GM21367 (cell line): ENCODE data around the gene FOCAD.

Source experiments
- ATAC-seq: cut with Tn5 transposase; IDR thresholded peaks from one replicate; pipeline ENCODE4 v1.9.1; 2021; ENCODE audit not compliant: unreplicated experiment

The FOCAD gene

GRCh38 chr9:20729523-20729922, 45.5 kb downstream of the FOCAD start:
- no peak for ATAC-seq

DNA sequence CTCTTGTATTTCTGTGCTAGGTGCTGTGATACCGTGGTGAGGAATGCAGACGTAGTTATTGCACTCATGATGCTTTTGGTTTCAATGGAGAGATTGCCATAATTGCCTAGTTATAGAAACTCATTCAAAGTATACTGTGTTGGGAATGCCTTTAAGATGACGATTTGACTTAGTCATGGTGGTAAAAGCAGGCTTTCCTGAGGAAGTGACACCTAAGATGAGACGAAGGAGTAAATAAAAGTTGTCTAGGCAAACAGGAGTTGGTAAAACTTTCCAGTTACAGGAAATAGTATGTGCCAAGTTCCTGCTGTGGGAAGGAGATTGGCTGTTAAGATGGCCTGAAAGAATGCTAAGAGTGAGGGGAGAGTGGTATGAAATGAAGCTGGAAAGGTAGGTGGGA, 48.1 kb downstream of the FOCAD start:
- ATAC-seq, result no peak

DNA sequence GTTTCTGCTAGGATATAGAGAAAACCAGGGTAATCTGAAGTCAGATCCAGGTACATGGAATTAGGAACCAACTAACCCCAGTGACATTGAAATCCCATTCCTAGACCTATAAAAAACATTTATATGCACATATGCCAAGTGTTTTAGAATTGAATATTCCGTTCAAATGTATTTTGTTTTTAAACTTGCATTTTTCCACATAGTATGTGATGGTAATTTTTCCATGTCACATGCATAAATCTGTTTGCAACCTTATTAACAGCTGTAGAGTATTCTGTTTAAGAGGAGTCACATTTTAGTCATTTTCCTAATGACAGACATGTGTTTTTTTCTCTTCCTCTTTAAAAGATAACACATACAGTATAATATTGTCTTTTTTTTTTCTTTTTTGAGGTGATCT, 50.2 kb downstream of the FOCAD start:
- no peak for ATAC-seq

GRCh38 chr9:20740304-20740703, 56.2 kb downstream of the FOCAD start:
- no peak for ATAC-seq

GRCh38 chr9:20740929-20741582, 57.0 kb downstream of the FOCAD start:
- ATAC-seq, result no peak

- ATAC-seq, result no peak
Observed at GRCh38 chr9:20742833-20743232, 58.8 kb downstream of the FOCAD start.

DNA sequence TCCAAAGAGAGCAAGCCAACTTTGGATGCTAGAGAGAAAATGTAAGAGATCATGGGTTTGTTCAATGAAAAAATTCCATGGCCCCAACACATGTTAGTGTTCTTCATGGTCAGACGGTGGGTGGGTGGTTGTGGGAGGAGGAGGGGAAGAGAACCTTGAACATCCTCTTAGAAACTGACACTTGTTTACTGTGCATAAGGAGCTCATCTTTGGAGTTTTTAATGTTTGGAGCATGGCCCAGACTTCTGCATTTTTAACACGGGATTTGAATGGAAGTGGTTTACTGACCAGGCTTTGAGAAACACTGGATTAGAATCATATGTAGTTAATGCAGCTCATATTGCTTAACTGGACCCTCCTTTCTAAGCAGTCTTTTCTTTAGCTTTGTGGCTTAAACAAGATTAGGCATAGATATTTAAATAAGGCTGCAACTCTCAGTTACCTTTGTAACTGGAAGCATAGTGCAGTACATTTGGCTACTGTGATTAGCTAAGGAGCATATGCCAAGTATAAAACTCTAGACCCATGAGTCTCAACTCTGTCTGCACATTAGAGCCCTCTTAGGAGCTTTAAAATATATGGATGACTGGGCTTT, 60.1 kb downstream of the FOCAD start:
- no peak for ATAC-seq

- no peak for ATAC-seq
Observed at GRCh38 chr9:20746967-20747366, 62.9 kb downstream of the FOCAD start.

GRCh38 chr9:20749496-20750198, 65.6 kb downstream of the FOCAD start:
- ATAC-seq, result no peak

- no peak for ATAC-seq
Observed at GRCh38 chr9:20753761-20754160, 69.7 kb downstream of the FOCAD start.

DNA sequence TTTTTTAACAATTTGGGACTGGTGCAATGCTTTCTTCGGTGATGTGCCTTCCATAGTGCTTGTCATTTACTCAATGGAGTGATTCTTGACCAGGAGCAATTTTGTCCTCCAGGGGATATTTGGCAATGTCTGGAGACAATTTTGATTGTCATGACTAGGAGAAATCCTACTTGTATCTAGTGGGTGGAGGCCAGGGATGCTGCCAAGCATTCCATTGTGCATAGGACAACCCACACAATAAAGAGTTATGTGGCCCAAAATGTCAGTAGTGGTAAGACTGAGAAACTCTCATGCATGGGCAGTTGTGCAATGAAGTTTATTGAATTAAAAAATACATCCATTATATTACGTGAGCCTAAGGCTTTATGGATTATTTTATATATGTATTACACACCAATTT, 70.5 kb downstream of the FOCAD start:
- ATAC-seq, result no peak

DNA sequence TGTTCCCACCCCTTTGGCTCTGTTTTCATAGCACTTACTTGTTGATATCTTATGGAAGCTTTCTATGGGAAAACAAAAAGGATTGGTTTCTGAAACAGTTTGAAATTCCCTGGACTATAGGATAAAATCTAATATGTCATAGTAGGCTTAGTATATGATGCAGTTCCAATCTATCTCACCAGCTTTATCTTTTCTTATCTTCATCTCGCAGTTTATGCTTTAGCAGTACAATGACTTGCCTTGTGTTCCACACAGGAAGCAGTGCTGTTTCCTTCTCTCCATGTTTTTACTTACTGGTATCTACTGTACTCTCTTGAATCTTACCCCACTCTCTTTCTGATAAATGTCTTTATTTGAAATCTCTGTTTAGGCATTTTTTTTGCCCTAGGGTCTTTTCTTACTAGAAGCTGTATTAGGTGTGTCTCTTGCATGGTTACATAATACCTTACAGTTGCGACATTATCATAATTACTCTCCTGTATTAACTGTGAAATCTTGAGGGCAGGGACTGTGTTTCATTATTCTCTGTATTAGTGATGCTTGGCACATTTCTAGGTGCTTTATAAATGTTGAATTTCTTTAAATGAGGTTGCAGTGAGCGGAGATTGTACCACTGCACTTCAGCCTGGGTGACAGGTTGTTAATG, 76.3 kb downstream of the FOCAD start:
- ATAC-seq, result no peak

GRCh38 chr9:20770947-20771346, 86.9 kb downstream of the FOCAD start:
- no peak for ATAC-seq

GRCh38 chr9:20771729-20772128, 87.7 kb downstream of the FOCAD start:
- ATAC-seq, result no peak

DNA sequence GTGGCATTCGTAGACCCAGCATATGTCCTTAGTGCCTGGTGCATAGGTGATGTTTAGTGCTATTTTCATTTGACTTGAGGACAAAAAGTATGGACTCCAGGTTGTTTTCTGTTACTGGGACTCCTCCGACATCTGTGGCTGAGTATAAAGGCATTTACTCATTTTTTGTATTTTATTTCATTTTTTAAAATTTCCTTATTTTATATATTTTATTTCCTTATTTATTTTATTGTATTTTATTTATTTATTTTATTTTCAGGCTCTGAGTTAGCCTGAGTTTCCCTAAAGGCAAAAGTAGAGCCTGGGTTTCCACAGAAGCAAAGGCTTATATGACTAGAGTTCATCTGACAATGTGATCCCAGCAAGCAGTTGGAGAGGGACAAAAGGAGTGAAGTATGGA, 91.6 kb downstream of the FOCAD start:
- no peak for ATAC-seq

DNA sequence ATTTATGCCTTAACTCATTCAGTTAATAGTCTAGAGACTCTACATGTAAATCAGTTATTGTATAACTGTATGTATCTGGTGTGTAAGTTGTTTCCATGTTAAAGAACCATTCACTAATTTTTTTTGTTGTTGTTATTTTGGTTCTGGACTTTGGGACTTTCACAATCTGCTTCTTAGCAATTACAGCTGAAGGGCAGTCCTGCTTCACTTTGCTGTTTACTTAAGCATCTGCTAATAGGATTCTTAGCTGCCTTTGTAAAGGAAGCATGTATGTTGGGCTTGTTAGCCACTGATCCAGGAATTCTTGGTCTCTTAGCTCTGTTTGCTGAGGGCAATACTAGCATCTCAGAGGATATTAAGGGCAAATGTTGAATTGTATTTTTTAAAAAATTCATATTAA, 97.0 kb downstream of the FOCAD start:
- no peak for ATAC-seq

DNA sequence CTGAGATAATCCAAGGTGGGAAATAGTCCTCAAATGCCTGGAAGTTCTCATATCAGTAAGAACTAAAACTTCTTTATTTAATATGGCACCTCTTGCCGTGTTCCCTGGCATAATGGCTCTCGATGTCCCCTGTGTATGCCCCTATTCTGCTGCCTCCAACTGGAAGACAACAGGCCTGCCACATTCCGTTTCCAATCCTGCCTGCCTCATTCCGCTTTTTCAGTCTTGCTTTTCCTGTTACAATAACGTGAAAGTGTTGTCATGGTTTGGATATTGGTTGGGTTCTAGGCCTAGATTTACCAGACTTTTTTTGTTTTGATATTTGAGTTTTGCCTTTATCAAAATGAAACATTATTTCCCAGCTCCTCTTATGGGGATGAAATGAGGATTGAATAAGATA, 98.2 kb downstream of the FOCAD start:
- no peak for ATAC-seq

DNA sequence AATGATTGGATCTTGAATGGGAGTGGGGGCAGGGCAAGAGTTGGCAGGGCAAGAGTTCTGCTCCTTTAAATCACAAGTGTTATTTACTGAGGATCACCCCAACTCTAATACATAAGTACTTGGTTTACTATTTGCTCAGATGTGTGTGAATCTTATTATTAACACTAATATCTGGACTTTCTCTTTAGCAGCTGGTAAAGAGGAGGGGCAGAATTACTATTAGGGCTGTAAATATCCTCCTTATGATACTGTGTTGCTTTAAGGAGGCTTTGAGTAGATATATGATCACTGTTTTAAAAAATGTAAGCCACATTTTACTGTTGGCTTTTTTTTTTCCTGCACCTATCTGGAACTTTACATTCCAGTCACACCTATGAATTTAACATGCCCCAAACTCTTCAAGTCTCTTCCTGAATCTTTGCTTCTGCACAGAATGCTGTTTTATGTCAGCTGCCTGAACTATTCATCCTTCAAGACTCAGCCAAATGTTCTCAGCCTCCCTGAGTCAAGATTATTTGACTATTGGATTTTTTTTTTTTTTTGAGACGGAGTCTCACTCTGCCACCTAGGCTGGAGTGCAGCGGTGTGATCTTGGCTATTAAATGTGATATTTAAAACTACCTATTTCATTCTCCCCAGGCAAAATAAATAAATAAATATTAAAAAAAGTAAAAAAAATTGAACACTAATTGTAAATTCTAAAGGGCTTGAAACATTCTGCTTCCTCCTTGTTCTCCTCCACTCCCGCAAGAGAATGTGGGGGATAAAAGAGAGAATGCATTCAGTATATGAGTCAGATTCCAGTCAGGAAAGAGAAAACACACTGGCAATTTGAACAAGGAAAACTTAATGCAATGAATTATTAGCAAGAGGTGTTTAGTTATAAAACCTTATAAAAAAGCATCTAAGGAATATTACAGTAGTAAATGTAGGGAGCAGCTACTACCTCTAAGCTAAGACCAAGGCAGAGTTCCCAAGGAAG, 99.3 kb downstream of the FOCAD start:
- ATAC-seq, result no peak

- no peak for ATAC-seq
Observed at GRCh38 chr9:20784196-20784595, 100.1 kb downstream of the FOCAD start.

DNA sequence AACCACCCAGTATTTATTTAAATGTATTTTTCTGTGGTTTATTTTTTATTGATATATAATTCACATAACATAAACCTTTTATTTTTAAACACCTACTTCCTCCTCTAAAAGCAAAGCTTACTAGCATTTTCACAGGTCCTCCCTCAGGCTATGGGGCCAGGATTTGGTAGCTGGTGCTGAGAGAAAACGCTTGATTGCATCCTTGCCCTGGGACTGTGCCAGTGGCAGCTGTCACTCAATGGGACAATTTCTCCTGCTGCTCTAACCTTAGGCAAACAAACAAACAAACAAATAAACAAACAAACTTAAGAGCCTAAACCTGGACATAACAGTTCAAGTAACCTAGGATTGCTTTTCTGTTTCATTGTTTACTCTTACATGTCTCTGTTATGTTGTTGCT, 102.7 kb downstream of the FOCAD start:
- no peak for ATAC-seq
